B cell (primary cell): ENCODE results near the gene MLLT6.

Source experiments
- CTCF ChIP-seq: fragments of 200-600 bp; IDR thresholded peaks from one replicate; pipeline ENCODE4 v1.8.0; 2022; ENCODE audit warnings: antibody characterized with exemption, mild to moderate bottlenecking
- EZH2 ChIP-seq: IDR thresholded peaks from 2 replicates; pipeline ENCODE4 v1.6.1; 2012; ENCODE audit warnings: borderline replicate concordance, low read depth, mild to moderate bottlenecking, moderate library complexity, low read length; ENCODE audit not compliant: insufficient read depth, poor library complexity, severe bottlenecking

- TF ChIP-seq EZH2 (no peak), CTCF (no peak)
These were observed 6.3 kb upstream of the MLLT6 start for GRCh38 chr17:38698760-38699159.
